ENCODE data around the gene MS4A1. TPM values are rescaled to one million over a fixed set of nuclear protein-coding genes. Genes with fewer than 3 reads are reported as not detected.

MS4A1 gene
- total RNA-seq, 1 experiment from 2014 or later, result not detected

DNA sequence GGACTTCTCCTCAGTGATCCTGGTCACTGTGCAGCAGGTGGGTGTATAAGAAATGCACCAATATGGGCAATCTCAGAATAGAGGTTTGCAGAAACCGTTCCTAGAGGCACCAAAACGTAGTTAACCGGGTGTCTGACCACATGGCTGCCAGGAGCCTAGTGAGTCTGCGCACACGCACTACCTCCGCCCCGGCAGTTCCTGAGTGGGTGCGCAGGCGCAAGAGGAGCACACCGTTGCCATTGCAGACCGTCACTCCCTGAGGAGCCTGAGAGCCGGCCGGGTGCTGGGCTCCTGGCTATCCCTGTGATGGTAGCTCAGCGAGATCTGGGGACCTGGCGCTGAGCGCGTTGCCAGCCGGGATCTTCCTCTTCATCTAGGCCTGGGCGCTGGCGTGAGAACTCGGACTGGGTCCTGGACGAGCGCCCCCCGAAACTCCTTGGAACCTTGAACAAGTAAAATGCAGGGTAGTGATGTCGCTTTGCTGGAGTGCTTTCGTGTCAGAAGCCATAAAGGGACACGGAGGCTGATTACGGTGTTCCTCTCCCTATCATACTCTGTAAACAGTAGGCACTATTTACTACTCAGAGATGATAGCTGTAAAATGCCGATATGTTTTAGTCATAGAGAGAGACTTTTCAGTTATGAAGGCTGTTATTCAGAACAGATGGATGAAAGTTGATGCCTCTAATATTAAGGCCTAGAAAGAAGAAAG, 59.7 kb downstream of the MS4A1 start, which contains the start of gene MS4A13:
MS4A13 (plus strand) TSS at position 249 of the 712 bp plus-strand sequence. CDS start 2,692 bp downstream, outside the sequence.
- no peaks in the 10 kb centered on the region for H4K20me1 ChIP-seq (ENCODE audit: insufficient read depth)
- no peak for DNase-seq
- no TSS peak for BruUV-seq (replicated peaks)
- no peak within 1 kb of the TSS for H3K4me3 ChIP-seq
- H3K27me3 ChIP-seq (ENCODE audit: insufficient read depth, low read depth), result peaks cover 27% of the 10 kb centered on the region
- no peak within 1 kb of the TSS for H3K27ac ChIP-seq
- H3K36me3 ChIP-seq (ENCODE audit: low read depth), result no peaks in the 10 kb centered on the region
- H2AFZ ChIP-seq, result no peak within 1 kb of the TSS
- intact Hi-C loops (cut with micrococcal nuclease; ENCODE audit: unreplicated experiment), result no loop called here
- no peaks in the 10 kb centered on the region for H3K4me1 ChIP-seq (replicated peaks; ENCODE audit: insufficient read depth)
- ChIA-PET CTCF (no interaction called here), POLR2A (ENCODE audit: unreplicated experiment) (no interaction called here)
- no peak for TF ChIP-seq EZH2 (IDR thresholded peaks at IDR 0.05; ENCODE audit: low read depth)
- TF ChIP-seq, protein P1, sequence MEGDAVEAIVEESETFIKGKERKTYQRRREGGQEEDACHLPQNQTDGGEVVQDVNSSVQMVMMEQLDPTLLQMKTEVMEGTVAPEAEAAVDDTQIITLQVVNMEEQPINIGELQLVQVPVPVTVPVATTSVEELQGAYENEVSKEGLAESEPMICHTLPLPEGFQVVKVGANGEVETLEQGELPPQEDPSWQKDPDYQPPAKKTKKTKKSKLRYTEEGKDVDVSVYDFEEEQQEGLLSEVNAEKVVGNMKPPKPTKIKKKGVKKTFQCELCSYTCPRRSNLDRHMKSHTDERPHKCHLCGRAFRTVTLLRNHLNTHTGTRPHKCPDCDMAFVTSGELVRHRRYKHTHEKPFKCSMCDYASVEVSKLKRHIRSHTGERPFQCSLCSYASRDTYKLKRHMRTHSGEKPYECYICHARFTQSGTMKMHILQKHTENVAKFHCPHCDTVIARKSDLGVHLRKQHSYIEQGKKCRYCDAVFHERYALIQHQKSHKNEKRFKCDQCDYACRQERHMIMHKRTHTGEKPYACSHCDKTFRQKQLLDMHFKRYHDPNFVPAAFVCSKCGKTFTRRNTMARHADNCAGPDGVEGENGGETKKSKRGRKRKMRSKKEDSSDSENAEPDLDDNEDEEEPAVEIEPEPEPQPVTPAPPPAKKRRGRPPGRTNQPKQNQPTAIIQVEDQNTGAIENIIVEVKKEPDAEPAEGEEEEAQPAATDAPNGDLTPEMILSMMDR (conservative IDR thresholded peaks at IDR 0.05), result no peak
- H3K79me2 ChIP-seq (ENCODE audit: low read depth), result no peaks in the 10 kb centered on the region
- H3K9me3 ChIP-seq (ENCODE audit: insufficient read depth, low read depth), result no peaks in the 10 kb centered on the region
- H3K9me2 ChIP-seq (ENCODE audit: insufficient read depth), result no peaks in the 10 kb centered on the region
- H3F3A ChIP-seq (ENCODE audit: insufficient read depth, low read depth), result no peaks in the 10 kb centered on the region
- no peak within 1 kb of the TSS for H3K4me2 ChIP-seq

Other genes starting within 250 kb of the MS4A1 start
- not detected in 2 replicates for gene MS4A4E, start 212.7 kb upstream of the MS4A1 start, total RNA-seq (2021)
- not detected in 2 replicates for gene MS4A4A, start 175.2 kb upstream of the MS4A1 start, total RNA-seq (2021)
- gene MS4A6E, start 128.6 kb upstream of the MS4A1 start, total RNA-seq (2021), result not detected in 2 replicates
- gene MS4A7, start 77.3 kb upstream of the MS4A1 start, total RNA-seq (2021), result not detected in 2 replicates
- gene MS4A14, start 59.4 kb upstream of the MS4A1 start, total RNA-seq (2021), result not detected in 2 replicates
- not detected in 2 replicates for gene MS4A5, start 26.3 kb upstream of the MS4A1 start, total RNA-seq (2021)
- not detected in 2 replicates for gene MS4A12, start 36.9 kb downstream of the MS4A1 start, total RNA-seq (2021)
- not detected in 2 replicates for gene MS4A13, start 59.5 kb downstream of the MS4A1 start, total RNA-seq (2021)
- gene MS4A8, start 243.8 kb downstream of the MS4A1 start, total RNA-seq (2021), result not detected in 2 replicates